Endodermal cell (in vitro differentiated cells): ENCODE measurements around the gene ASB10. TPM values are rescaled to one million over a fixed set of nuclear protein-coding genes. Genes with fewer than 3 reads are reported as not detected.

Experiments
- DNase-seq: peaks from one replicate; pipeline ENCODE4 v3.0.0-alpha.2; 2017
- H3K27ac ChIP-seq: 2 replicates; pipeline ENCODE4 v1.5.1; 2013; ENCODE audit warnings: mild to moderate bottlenecking, low read depth, low read length, moderate library complexity
- H3K27me3 ChIP-seq: 2 replicates; pipeline ENCODE4 v1.6.1; 2013; ENCODE audit warnings: mild to moderate bottlenecking, low read length, moderate library complexity; ENCODE audit not compliant: insufficient read depth, control insufficient read depth, poor library complexity, severe bottlenecking
- H3K36me3 ChIP-seq: 2 replicates; pipeline ENCODE4 v1.7.0; 2013; ENCODE audit warnings: mild to moderate bottlenecking, low read length, moderate library complexity; ENCODE audit not compliant: control insufficient read depth, insufficient read depth
- H3K4me1 ChIP-seq: one replicate; pipeline ENCODE4 v1.7.0; 2013; ENCODE audit warnings: low read length; ENCODE audit not compliant: control insufficient read depth, insufficient read depth
- H3K4me3 ChIP-seq: 2 replicates; pipeline ENCODE4 v1.5.1; 2013; ENCODE audit warnings: mild to moderate bottlenecking, low read length, moderate library complexity
- H3K9ac ChIP-seq: 2 replicates; pipeline ENCODE4 v1.6.1; 2013; ENCODE audit warnings: mild to moderate bottlenecking, low read length, moderate library complexity; ENCODE audit not compliant: poor library complexity, severe bottlenecking; ENCODE audit errors: extremely low read depth
- H3K9me3 ChIP-seq: 2 replicates; pipeline ENCODE4 v1.6.1; 2013; ENCODE audit warnings: mild to moderate bottlenecking, low read length, moderate library complexity; ENCODE audit not compliant: control insufficient read depth
- H3K27ac Mint-ChIP-seq: 2 replicates; pipeline ENCODE4 v1.8.0; 2020; ENCODE audit warnings: mixed read lengths
- H3K27me3 Mint-ChIP-seq: 2 replicates; pipeline ENCODE4 v1.8.0; 2021; ENCODE audit warnings: mild to moderate bottlenecking, mixed read lengths; ENCODE audit not compliant: insufficient read depth
- H3K36me3 Mint-ChIP-seq: 2 replicates; pipeline ENCODE4 v1.8.0; 2020; ENCODE audit warnings: low read depth, mixed read lengths
- H3K4me1 Mint-ChIP-seq: 2 replicates; pipeline ENCODE4 v1.8.0; 2020; ENCODE audit warnings: mixed read lengths
- H3K4me3 Mint-ChIP-seq: 2 replicates; pipeline ENCODE4 v1.8.0; 2020; ENCODE audit warnings: mild to moderate bottlenecking, moderate library complexity, mixed read lengths
- H3K9me3 Mint-ChIP-seq: 2 replicates; pipeline ENCODE4 v1.8.0; 2020; ENCODE audit warnings: mild to moderate bottlenecking, mixed read lengths
- CTCF ChIP-seq: fragments of 200-600 bp; sonication (generic); conservative IDR thresholded peaks from 2 replicates; pipeline ENCODE4 v1.5.0; 2021; ENCODE audit warnings: antibody characterized with exemption, mild to moderate bottlenecking
- WGBS, 2 experiments: methylation state at CpG; one replicate each; pipeline versions ENCODE4 v1.1.5 to v1.1.7; 2013; ENCODE audit warnings: missing lambda C conversion rate in 2 of 2, mixed read lengths in 1 of 2; ENCODE audit not compliant: insufficient coverage in 1 of 2, insufficient read length in 1 of 2; 5-methylcytosine and 5-hydroxymethylcytosine counted together
- total RNA-seq, 2 donors: library from RNA; stranded (reverse); fragmentation: NEBNext Ultra II Directional in 1 of 2; extraction: Animal tissue kit (Norgen Biotek cat#: 25700) in 1 of 2; gene quantifications; 2 replicates in 1 of 2; 3 replicates in 1 of 2; pipeline ENCODE4 v1.2.1, GENCODE V29; 2021

Gene ASB10
- total RNA-seq, 2 donors from 2014 or later, result not detected

- Mint-ChIP-seq H3K9me3 (peaks cover 5% of the 10 kb centered on the region), H3K4me3 (no peak overlapping the region), H3K27me3 (peaks cover 64% of the 10 kb centered on the region), H3K27ac (no peak overlapping the region), H3K36me3 (peaks cover 2% of the 10 kb centered on the region), H3K4me1 (peaks cover 2% of the 10 kb centered on the region)
- Histone ChIP-seq H3K9ac (no peak overlapping the region), H3K27me3 (peaks cover 10% of the 10 kb centered on the region), H3K4me1 (no peaks in the 10 kb centered on the region), H3K4me3 (no peak overlapping the region), H3K9me3 (no peaks in the 10 kb centered on the region), H3K27ac (no peak overlapping the region), H3K36me3 (no peaks in the 10 kb centered on the region)
- 86 to 91% methylated on average over 3 to 8 of the region's 8 CpGs for WGBS, 2 experiments
- TF ChIP-seq CTCF, result no peak
- DNase-seq, result peak; percentile 21
Observed at GRCh38 chr7:151179287-151179860, 7.7 kb downstream of the ASB10 start.

- H3K27me3 Mint-ChIP-seq, result peaks cover 65% of the 10 kb centered on the region
- H3K27ac Mint-ChIP-seq, result no peak overlapping the region
- Histone ChIP-seq H3K9me3 (no peaks in the 10 kb centered on the region), H3K36me3 (no peaks in the 10 kb centered on the region), H3K27ac (no peak overlapping the region), H3K4me1 (no peaks in the 10 kb centered on the region), H3K27me3 (peaks cover 10% of the 10 kb centered on the region), H3K4me3 (no peak overlapping the region), H3K9ac (no peak overlapping the region)
- no peak overlapping the region for H3K4me3 Mint-ChIP-seq
- TF ChIP-seq CTCF, result no peak
- H3K4me1 Mint-ChIP-seq, result peaks cover 2% of the 10 kb centered on the region
- H3K9me3 Mint-ChIP-seq, result peaks cover 8% of the 10 kb centered on the region
- 80 to 85% methylated on average over 1 to 2 of the region's 2 CpGs for WGBS, 2 experiments
- peak; percentile 40 for DNase-seq
- H3K36me3 Mint-ChIP-seq, result peaks cover 2% of the 10 kb centered on the region
Observed at GRCh38 chr7:151178831-151179230, 8.2 kb downstream of the ASB10 start.

- no peak overlapping the region for H3K27ac ChIP-seq
- 92 to 93% methylated on average over 7 to 9 of the region's 9 CpGs for WGBS, 2 experiments
- peaks cover 13% of the 10 kb centered on the region for H3K27me3 ChIP-seq
- DNase-seq, result no peak
- no peaks in the 10 kb centered on the region for H3K36me3 ChIP-seq
- no peak for TF ChIP-seq CTCF
- peaks cover 2% of the 10 kb centered on the region for H3K36me3 Mint-ChIP-seq
- no peak overlapping the region for H3K4me3 Mint-ChIP-seq
- no peak overlapping the region for H3K9ac ChIP-seq
- H3K9me3 Mint-ChIP-seq, result peaks cover 14% of the 10 kb centered on the region
- H3K4me1 Mint-ChIP-seq, result peaks cover 2% of the 10 kb centered on the region
- no peak overlapping the region for H3K27ac Mint-ChIP-seq
- no peaks in the 10 kb centered on the region for H3K4me1 ChIP-seq
- no peak overlapping the region for H3K4me3 ChIP-seq
- H3K27me3 Mint-ChIP-seq, result peaks cover 71% of the 10 kb centered on the region
- peaks cover 2% of the 10 kb centered on the region for H3K9me3 ChIP-seq
Observed at GRCh38 chr7:151178236-151178635, 8.8 kb downstream of the ASB10 start.
